KBM-7 (cell line): ENCODE measurements around the gene TSHZ1.

Experiments used
- DNase-seq: peaks from one replicate; pipeline ENCODE4 v3.0.0-alpha.2; 2015
- in situ Hi-C: fragments of 300-500 bp; cut with MboI; formaldehyde crosslinking; loops from 2 replicates; pipeline ENCODE4 v1.14.3; 2020; ENCODE audit warnings: low sequenced_read_pairs, low pct_unique_long_range_greater_than_20kb, mixed read lengths

TSHZ1 gene

DNA sequence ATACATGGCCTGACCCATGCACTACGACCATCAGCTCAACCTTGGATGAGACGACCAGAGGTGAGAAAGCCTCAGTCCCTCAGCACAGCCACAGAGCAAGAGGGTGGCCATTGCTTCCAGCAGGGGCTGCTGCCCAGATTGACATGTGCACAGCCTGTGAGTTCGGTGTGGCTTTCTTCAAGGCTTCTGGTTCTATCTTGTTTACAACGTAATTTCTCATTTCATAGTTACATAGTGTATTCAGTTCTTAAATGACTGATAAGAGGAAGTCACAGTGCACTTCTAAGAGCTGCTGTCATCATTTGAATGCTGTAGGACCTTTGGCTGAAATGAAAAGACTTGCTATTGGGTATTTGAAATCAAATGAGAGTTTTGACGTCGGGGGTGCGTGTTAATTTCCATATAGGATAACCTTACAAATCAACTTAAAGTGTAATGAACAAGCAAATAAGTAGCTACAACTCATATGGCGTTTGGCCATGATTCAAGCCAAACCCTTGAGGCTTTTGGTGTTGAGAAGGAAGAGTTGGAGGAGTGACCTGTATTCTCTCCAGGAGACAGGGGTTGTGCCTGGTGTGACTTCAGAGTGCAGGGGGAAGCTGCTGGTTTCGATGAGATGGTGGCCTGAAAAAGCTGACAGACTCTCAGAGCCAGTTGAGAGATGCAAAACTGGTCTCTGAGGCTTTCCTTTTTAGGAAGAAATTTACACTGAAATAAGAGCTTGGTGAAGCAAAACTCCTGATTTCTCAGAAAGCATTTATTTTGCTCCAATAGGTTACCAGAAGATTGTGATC, 51.0 kb downstream of the TSHZ1 start:
- in situ Hi-C loops = no loop called here
- DNase-seq = no peak

- no peak for DNase-seq
- in situ Hi-C loops = no loop called here
Measured at GRCh38 chr18:75262511-75262910, 51.9 kb downstream of the TSHZ1 start.

- DNase-seq = no peak
- in situ Hi-C loops = no loop called here
Measured at GRCh38 chr18:75264195-75264594, 53.6 kb downstream of the TSHZ1 start.

DNA sequence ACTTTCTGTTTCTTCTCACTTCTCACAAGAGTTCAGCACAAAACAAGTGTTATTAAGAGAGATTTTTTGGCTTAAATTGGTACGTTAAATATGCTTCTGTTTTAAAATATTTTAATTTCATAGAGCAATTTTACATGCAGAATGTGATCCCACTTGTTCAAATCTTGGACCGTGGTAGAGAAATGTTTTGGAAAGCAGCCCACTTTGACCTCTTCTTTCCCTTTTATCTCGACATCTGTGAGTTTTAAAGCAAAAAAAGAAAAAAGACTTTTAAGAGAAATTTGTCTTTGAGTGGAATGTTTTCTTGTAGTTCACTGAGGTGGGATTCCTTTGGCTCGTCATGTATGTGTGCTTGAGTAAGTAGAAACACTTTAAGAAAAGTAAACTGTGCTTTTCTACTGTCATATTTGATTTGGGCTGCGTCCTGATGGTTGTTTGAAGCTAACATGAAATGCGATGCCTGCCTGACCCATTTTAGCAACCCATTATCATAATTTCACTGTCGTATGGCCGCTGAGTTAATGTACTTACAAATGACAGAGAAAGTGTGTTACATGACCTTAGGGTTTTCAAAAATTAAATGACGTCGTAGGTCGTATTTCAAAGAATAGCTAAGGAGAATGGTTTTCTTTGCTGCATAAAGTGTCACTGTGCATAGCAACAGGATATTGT, 54.5 kb downstream of the TSHZ1 start:
- DNase-seq = no peak
- in situ Hi-C loops = no loop called here

GRCh38 chr18:75265872-75266271, 55.3 kb downstream of the TSHZ1 start:
- in situ Hi-C loops = no loop called here

DNA sequence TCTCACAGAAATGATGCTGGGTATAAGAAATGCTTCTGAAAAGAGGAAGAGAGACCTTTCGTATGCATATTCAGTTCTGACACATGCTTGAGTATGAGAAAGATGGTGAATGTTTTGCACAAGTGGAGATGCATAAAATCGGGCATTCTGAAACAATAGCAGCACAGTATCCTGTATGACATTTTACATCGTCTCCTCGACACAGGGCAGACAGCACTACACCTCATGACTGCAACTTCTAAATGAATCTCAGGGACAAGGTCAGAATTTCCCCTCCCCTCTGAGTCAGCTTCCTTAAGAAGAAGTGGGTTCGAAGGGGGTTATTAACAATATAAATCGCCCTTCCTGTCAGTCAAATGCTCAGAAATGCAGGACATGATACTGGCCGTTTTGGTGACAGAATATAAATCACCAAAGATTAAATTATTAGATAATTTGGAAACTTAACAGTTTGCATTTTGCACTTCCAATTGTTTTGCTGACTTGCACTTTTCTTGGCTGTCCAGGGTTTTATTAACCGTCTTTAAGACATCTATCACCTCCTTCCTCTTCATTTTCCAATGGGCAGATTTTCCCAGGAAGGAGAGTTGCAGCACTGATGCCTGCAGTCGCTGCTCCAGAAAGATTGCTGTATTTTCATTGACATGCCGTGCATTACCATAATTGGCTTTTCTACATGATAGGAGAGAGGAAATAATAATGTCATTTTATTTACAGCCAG, 57.2 kb downstream of the TSHZ1 start:
- peak; percentile 26 for DNase-seq
- in situ Hi-C loops = no loop called here

More at GRCh38 chr18:75265872-75266271, 55.3 kb downstream of the TSHZ1 start:
- DNase-seq = no peak

DNA sequence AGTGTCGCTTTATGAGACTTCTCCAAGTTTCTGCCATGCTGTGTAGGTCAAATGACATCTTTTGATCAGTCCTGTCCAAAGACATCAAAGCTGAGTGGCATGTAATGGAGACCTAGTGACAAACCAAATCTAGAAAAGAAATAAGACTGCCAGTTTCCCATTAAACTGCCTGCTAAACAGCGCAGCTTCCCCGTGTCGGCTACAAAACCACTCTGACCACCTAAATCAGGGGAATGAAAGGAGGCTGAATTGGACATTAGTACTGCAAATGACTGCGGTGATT, 57.7 kb downstream of the TSHZ1 start:
- in situ Hi-C loops = no loop called here
- no peak for DNase-seq

- in situ Hi-C loops = no loop called here
- no peak for DNase-seq
Measured at GRCh38 chr18:75269124-75269680, 58.6 kb downstream of the TSHZ1 start.

- in situ Hi-C loops = no loop called here
- no peak for DNase-seq
Measured at GRCh38 chr18:75269696-75270095, 59.1 kb downstream of the TSHZ1 start.

GRCh38 chr18:75271952-75272351, 61.4 kb downstream of the TSHZ1 start:
- no peak for DNase-seq
- in situ Hi-C loops = no loop called here

GRCh38 chr18:75273817-75274216, 63.2 kb downstream of the TSHZ1 start:
- in situ Hi-C loops = no loop called here
- DNase-seq = no peak

DNA sequence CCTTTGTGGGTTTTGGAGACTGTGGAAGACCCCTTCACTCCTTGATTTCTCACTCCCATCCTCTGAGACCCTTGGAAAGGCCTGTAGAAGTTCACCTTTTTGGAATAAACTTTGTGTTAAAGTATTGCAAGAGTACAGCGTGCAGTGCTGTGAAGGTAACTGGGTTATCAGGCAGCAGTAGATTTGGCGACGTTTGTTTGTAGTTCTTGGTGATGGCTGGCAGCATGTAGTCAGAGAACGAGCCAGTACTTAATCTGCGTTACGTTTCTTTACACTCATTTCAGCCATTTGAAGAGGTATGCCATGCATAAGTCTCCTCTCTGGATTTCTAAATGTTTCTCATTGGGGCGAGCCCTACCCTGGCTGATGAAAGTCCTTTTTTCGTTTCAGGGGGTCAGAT, 64.6 kb downstream of the TSHZ1 start:
- in situ Hi-C loops = no loop called here
- no peak for DNase-seq

GRCh38 chr18:75276818-75277609, 66.4 kb downstream of the TSHZ1 start:
- DNase-seq = peak; percentile 8
- in situ Hi-C loops = no loop called here

DNA sequence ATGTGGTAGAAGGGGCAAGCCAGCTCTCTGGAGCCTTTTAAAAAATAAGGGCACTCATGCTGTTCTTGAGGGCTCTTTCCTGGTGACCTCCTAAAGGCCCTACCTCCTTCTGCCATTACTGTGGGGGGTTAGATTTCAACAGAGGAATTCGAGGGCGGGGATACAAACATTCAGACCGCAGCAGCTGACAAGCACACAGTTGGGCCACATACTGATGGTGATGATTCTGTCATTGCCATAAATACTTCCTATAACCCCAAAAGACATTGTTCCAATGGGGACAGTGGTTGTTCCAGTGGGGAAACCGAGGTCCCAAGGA, 67.0 kb downstream of the TSHZ1 start:
- in situ Hi-C loops = no loop called here
- DNase-seq = no peak

GRCh38 chr18:75279381-75279780, 68.8 kb downstream of the TSHZ1 start:
- in situ Hi-C loops = no loop called here
- DNase-seq = no peak

GRCh38 chr18:75280427-75281280, 70.1 kb downstream of the TSHZ1 start:
- in situ Hi-C loops = no loop called here
- DNase-seq = no peak

- in situ Hi-C loops = no loop called here
- no peak for DNase-seq
Measured at GRCh38 chr18:75282746-75283145, 72.1 kb downstream of the TSHZ1 start.

DNA sequence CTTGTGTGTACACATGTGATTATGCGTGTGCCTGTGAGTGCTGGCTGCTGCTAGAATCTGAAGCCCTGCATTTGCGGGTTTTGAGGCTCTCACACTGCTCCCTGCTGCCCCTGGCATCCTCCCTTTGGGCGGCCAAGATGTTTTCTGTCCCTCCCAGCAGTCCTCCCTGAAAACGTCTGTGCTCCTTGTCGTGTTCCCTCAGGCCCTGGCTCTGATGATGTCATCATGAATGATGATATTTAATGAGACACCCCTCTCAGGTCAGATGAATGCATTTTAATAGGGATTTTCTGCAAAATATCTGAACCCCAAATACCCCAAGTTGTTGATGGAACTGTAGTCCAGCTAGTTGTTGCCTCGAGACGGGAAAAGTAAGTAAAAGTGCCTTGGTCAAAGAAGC, 73.1 kb downstream of the TSHZ1 start:
- no peak for DNase-seq
- in situ Hi-C loops = no loop called here

DNA sequence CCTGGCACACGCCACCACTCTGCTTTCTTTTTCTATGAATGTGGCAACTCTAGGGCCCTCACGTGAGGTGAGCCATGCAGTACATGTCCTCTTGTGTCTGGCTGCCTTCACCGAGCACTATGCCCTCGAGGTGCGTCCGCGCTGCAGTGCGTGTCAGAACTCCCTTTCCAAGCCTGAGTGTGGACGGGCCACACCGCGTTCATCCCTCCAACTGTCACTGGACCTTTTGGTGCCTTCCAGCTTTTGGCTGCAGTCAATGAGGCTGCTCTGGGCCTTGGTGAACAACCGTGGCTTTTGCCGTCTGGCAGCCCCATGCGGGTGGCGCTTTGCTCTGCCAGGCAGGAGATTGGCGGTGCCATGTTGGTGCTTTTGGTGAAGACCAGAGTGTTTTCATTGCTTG, 74.0 kb downstream of the TSHZ1 start:
- DNase-seq = no peak
- in situ Hi-C loops = no loop called here
